ENCODE results near the gene FHIT. TPM values are rescaled to one million over a fixed set of nuclear protein-coding genes. Genes with fewer than 3 reads are reported as not detected.

Gene FHIT
- total RNA-seq, 1 experiment from 2014 or later, result 3.6 TPM

DNA sequence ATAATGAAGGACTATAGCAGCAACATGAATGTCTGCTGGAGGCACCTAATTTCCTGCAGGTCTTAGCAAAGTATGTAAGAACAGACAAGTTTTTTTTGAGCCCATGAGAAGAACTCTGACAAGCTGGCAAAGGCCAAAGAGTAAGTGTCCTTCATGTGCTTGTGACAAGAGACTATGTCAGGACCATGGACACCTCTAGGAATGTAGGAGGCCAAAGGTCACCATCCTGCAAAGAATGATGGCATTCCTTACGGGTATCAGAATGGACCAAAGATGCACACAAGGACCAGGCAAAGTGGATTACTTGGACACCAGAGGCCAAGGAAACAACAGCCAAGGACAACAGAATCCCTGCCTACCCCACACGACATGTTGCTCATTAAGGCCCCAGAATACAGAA is 1343.0 kb downstream of the FHIT start:
- H3F3A ChIP-seq (ENCODE audit: low read length, unreplicated experiment), result no peaks in the 10 kb centered on the region
- H4K20me1 ChIP-seq (ENCODE audit: low read length), result no peaks in the 10 kb centered on the region
- no peaks in the 10 kb centered on the region for H3K9me3 ChIP-seq (ENCODE audit: low read length)
- TF ChIP-seq EZH2 (IDR thresholded peaks at IDR 0.05; ENCODE audit: low read length, unreplicated experiment), result no peak
- TF ChIP-seq, protein P1, sequence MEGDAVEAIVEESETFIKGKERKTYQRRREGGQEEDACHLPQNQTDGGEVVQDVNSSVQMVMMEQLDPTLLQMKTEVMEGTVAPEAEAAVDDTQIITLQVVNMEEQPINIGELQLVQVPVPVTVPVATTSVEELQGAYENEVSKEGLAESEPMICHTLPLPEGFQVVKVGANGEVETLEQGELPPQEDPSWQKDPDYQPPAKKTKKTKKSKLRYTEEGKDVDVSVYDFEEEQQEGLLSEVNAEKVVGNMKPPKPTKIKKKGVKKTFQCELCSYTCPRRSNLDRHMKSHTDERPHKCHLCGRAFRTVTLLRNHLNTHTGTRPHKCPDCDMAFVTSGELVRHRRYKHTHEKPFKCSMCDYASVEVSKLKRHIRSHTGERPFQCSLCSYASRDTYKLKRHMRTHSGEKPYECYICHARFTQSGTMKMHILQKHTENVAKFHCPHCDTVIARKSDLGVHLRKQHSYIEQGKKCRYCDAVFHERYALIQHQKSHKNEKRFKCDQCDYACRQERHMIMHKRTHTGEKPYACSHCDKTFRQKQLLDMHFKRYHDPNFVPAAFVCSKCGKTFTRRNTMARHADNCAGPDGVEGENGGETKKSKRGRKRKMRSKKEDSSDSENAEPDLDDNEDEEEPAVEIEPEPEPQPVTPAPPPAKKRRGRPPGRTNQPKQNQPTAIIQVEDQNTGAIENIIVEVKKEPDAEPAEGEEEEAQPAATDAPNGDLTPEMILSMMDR (conservative IDR thresholded peaks at IDR 0.05; ENCODE audit: low read depth, low read length), result no peak
- no peak for TF ChIP-seq EZH2phosphoT487 (IDR thresholded peaks at IDR 0.05; ENCODE audit: borderline replicate concordance, low read length)
- H3K27me3 ChIP-seq (ENCODE audit: low read length), result peaks cover 18% of the 10 kb centered on the region
- no peaks in the 10 kb centered on the region for H3K9me2 ChIP-seq (replicated peaks; ENCODE audit: low read length)
- no peaks in the 10 kb centered on the region for H3K4me1 ChIP-seq (ENCODE audit: insufficient read depth, low read length)
- no peak overlapping the region for H3K9ac ChIP-seq (ENCODE audit: low read length)
- DNase-seq (no peak), ATAC-seq (no peak)
- no TSS peak for BruUV-seq (replicated peaks)
- no peaks in the 10 kb centered on the region for H3K36me3 ChIP-seq (ENCODE audit: low read depth, low read length)
- ChIA-PET POLR2A (ENCODE audit: unreplicated experiment) (no interaction called here), CTCF (no interaction called here)
- H3K27ac ChIP-seq (ENCODE audit: low read length), result no peak overlapping the region
- no peak overlapping the region for H2AFZ ChIP-seq (ENCODE audit: low read length)
- intact Hi-C loops (cut with micrococcal nuclease), result no loop called here
- H3K79me2 ChIP-seq (ENCODE audit: low read length), result no peaks in the 10 kb centered on the region
- H3K4me2 ChIP-seq (ENCODE audit: low read length), result no peak overlapping the region
- no peak overlapping the region for H3K4me3 ChIP-seq (ENCODE audit: low read length)

DNA sequence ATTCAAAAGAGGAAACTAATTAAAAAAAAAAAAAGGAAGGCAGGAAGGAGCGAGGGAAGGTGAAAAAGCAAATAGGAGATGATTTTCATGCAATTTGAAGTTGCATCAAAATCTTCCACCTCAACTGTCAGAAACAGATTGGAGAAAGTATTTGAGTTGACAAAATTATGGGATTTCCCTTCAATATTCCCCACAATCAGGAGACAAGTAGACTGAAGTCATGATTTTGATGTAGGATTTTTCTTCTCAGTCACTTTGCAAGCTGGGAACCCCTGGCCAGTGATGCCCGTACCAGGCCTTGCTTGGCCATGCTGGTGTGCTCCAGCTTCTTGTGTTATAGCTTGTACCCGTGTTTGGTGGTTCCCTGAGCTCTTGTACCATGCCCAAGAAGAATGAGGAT is 1347.0 kb downstream of the FHIT start:
- POLR2A ChIA-PET (ENCODE audit: unreplicated experiment), result no interaction called here
- no peak for TF ChIP-seq EZH2phosphoT487 (IDR thresholded peaks at IDR 0.05; ENCODE audit: borderline replicate concordance, low read length)
- TF ChIP-seq EZH2 (IDR thresholded peaks at IDR 0.05; ENCODE audit: low read length, unreplicated experiment), result no peak
- TF ChIP-seq, protein P1 (conservative IDR thresholded peaks at IDR 0.05; ENCODE audit: low read depth, low read length), result no peak
- no TSS peak for BruUV-seq (replicated peaks)

DNA sequence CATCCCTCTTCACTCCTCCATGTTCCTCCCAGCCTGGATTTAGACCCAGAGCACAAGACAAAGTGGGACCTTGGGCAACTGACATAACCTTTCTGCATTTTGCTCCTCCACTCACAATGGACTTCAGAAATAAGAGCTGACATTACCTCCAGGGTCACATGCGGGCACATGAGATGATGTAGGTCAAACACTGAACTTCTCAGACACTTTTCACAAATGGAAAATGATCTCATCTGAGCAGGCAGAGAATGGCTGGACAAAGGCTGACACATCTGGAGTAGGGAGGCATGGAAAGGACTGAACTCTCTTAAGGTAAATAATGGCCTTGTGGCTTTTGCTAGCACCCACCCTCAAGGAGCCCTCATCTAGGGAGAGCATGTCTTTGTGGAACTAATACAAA is 1352.2 kb downstream of the FHIT start:
- ChIA-PET POLR2A (ENCODE audit: unreplicated experiment) (no interaction called here), CTCF (no interaction called here)
- no TSS peak for BruUV-seq (replicated peaks)

More for the DNA sequence above, 1347.0 kb downstream of the FHIT start:
- Histone ChIP-seq H3K27me3 (ENCODE audit: low read length) (no peaks in the 10 kb centered on the region), H4K20me1 (ENCODE audit: low read length) (no peaks in the 10 kb centered on the region), H3K27ac (ENCODE audit: low read length) (no peak overlapping the region), H3K4me1 (ENCODE audit: insufficient read depth, low read length) (no peaks in the 10 kb centered on the region), H3K36me3 (ENCODE audit: low read depth, low read length) (no peaks in the 10 kb centered on the region), H3K79me2 (ENCODE audit: low read length) (no peaks in the 10 kb centered on the region), H3K9me3 (ENCODE audit: low read length) (no peaks in the 10 kb centered on the region), H3K9ac (ENCODE audit: low read length) (no peak overlapping the region), H3K4me3 (ENCODE audit: low read length) (no peak overlapping the region), H3K4me2 (ENCODE audit: low read length) (no peak overlapping the region), H3K9me2 (replicated peaks; ENCODE audit: low read length) (no peaks in the 10 kb centered on the region), H3F3A (ENCODE audit: low read length, unreplicated experiment) (no peaks in the 10 kb centered on the region), H2AFZ (ENCODE audit: low read length) (no peak overlapping the region)
- intact Hi-C loops (cut with micrococcal nuclease), result no loop called here
- CTCF ChIA-PET, result no interaction called here
- DNase-seq (no peak), ATAC-seq (no peak)

More for the DNA sequence above, 1352.2 kb downstream of the FHIT start:
- no peak for TF ChIP-seq EZH2phosphoT487 (IDR thresholded peaks at IDR 0.05; ENCODE audit: borderline replicate concordance, low read length)
- TF ChIP-seq, protein P1 (conservative IDR thresholded peaks at IDR 0.05; ENCODE audit: low read depth, low read length), result no peak
- no peak for TF ChIP-seq EZH2 (IDR thresholded peaks at IDR 0.05; ENCODE audit: low read length, unreplicated experiment)
- no peak for ATAC-seq
- Histone ChIP-seq H3K9me3 (ENCODE audit: low read length) (no peaks in the 10 kb centered on the region), H3K36me3 (ENCODE audit: low read depth, low read length) (no peaks in the 10 kb centered on the region), H3K4me1 (ENCODE audit: insufficient read depth, low read length) (no peaks in the 10 kb centered on the region), H3F3A (ENCODE audit: low read length, unreplicated experiment) (no peaks in the 10 kb centered on the region), H3K4me3 (ENCODE audit: low read length) (no peak overlapping the region), H3K4me2 (ENCODE audit: low read length) (no peak overlapping the region), H3K9ac (ENCODE audit: low read length) (no peak overlapping the region), H3K79me2 (ENCODE audit: low read length) (no peaks in the 10 kb centered on the region), H3K27me3 (ENCODE audit: low read length) (no peaks in the 10 kb centered on the region), H3K27ac (ENCODE audit: low read length) (no peak overlapping the region), H2AFZ (ENCODE audit: low read length) (no peak overlapping the region), H3K9me2 (replicated peaks; ENCODE audit: low read length) (no peaks in the 10 kb centered on the region), H4K20me1 (ENCODE audit: low read length) (no peaks in the 10 kb centered on the region)
- DNase-seq, result no peak
- intact Hi-C loops (cut with micrococcal nuclease), result no loop called here

Data from PC-3 (cell line).